ENCODE measurements around the gene GNG7.
A peak's percentile ranks its signal among the peaks of the same experiment; 100 is the strongest.
"Not testable (repeated sequence)": the region's sequence is repeated elsewhere in the genome, so short reads cannot be mapped to it uniquely, and the experiment has no call there.

Gene GNG7

DNA sequence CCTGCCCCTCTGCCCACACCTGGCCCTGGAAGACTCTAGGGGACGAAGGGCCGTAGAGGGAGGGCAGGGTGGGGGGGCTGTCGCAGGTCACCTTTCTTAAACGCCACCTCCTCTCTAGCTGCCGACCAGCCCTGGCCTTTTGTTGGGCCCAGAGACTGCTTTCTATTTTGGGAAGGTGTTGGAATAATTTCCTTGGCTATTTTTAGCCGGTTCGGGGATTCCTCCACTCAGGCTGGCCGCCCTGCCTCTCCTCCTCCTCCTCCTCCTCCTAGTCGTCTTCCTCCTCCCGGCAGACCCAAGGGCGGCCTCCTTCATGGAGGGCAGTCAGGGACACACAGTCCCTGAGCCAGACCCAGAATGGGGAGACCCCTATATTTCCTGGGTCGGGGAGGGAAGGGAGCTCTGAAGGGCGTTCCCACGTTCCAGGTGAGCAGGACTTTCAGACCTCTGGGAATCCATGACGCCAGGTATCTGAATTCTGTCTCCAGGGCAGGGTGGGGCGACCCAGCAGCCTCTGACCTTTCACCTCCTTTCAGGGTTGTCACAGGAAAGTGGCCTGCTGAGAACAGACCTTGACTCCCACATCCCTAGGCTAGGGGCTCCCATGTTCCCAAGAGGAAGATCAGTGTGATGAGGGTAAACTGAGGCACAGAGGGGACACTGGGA is 206.7 kb downstream of the GNG7 start:
- peak; percentile 37 for DNase-seq

DNA sequence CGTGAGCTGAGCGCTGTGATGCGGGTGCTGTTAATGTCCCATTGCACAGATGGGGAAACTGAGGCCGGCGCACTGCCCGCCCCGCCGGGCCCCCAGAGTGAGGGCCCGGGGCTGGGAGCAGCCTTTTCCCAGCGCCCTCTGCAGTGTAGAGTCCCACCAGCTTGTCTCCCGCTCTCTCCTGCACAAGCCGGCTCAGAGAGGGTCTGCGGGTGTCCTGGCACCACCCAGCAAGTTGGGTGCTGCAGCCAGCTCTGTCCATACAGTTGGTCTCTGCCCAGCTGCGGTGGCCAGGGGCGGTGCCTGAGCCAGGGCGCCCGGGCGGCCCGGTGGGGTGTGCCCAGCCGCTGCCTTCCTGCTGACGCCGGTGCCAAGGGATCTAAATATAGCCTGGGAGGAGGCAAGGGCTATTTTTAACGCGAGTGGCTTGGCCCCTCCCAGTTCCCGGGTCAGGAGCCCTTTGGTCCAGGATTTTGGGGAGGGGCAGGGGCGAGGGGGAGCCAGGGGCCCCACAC is 207.3 kb downstream of the GNG7 start:
- peak; percentile 53 for DNase-seq

DNA sequence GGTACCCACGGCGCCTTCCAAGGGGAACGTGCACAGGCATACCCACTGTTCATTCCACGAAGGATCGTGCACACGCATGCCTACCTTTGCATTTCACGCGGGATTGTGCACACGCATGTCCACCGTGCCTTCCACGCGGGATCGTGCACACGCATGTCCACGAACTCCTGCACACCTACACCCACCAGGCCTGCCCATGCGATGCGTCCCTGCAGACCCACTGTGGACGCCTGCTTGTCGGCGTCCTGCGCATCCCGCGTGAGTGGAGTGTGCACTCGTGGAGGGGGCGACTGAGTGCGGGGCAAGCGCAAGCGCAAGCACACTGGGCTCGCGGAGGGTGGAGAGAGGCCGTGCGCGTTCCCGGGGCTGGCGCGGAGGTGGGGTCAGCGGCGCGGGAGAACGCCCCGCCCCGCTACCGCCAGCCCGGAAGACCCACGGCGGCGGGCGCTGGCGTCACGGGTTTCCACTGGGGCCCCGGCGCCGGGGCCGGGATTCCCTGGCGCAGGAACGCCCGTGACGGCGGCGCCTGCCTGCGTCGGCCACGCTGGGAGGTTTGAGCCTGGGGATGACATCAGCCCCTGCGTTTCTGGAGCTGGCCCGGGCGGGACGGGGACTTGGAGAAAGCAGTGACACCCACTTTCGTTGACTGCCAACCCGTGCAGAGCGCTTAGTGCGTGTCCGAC is 207.9 kb downstream of the GNG7 start:
- DNase-seq = peak; percentile 83

DNA sequence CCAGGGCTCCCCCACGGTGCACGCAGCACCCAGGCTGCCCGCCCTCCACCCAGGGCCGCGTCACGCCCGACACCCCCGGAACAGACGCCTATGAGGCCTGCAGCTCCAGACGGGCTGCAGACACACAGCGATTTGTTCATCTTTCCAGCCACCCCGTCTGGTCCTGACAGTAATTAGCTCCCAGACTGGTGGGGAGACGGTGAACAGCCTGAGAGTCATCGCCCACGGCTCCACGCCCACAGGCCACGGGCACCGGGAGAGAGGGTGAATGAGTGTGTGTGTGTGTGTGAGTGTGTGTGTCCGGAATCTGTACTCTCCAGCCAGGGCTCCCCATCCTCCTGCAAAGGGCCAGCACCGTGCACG is 208.4 kb downstream of the GNG7 start:
- DNase-seq = peak; percentile 52

DNA sequence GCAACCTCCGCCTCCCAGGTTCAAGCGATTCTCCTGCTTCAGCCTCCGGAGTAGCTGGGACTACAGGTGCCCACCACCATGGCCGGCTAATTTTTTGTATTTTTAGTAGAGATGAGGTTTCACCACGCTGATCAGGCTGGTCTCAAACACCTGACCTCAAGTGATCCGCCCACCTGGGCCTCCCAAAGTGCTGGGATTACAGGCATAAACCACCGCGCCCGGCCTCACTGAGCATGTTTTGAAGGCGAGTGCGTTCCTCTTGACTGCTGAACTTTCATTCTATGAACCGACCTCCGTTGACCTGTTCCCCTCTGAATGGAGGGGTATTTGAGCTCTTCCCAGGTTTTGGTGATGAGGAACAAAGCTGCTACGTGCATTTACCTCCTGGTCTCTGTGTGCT is 209.0 kb downstream of the GNG7 start:
- not testable (repeated sequence) for DNase-seq

DNA sequence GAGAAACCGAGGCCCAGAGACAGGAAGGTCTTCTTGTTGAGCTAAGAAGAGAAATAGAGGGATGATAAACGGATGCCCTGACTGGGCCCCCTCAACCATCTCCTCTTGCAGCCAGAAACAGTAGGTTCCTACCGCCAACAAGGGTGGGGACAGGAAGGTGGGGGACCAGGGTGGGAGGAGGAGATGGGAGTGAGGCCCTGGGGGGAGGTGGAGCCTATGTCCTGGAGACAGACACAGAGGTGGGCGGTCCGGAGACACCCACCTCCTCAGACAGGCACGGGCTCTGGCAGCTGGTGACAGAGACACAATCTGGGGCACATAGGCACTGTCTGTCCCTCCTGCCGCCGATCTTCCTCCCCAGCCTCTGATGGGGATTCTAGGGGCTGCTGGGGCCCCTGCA is 209.6 kb downstream of the GNG7 start:
- DNase-seq = no peak

DNA sequence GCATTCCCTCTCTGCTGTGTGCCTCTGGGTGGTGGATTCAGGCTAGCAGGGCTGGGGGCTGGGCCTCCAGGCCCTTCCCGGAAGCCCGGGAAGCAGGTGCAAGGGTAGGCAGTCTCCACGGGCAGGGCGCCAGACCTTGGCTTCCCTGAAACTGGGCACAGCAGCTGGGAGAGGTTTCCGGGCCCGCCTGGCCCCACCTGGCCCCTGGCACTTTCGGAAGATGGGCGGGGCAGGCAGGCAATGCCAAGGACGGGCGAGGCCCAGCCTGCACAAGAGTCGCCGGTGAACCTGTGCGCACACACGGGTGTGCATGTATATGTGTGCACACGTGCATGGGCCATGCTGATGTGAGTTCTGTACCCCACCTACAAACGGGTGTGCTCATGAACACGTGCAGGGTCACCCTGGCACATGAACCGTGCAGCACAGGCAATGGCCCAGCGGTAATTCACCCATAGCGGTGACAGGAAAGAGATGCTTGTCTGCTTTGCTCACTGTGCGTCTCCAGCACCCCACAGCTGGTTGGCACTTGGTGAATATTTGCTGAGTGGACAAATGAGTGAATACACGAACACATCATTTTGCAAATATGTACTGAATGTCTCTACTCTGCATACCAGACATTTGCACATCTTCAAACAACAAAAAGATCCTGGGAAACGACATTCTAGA is 211.2 kb downstream of the GNG7 start:
- no peak for DNase-seq

DNA sequence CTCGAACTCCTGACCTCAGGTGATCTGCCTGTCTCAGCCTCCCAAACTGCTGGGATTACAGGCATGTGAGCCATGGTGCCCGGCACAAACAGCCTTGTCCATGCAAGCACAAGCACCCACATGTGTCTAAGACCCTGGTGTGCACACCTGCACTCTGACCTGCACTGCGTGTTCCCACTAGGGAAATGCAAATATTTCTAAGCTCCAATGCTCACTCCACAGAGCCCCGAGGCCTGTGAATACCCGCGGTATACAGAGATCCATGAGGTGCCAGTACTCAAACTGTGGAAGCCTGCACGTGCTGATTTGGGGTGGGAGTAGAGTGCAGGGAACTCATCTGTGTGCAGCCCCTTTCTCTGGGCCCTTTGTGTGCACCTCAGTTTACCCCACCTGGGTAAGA is 211.8 kb downstream of the GNG7 start:
- DNase-seq = no peak

DNA sequence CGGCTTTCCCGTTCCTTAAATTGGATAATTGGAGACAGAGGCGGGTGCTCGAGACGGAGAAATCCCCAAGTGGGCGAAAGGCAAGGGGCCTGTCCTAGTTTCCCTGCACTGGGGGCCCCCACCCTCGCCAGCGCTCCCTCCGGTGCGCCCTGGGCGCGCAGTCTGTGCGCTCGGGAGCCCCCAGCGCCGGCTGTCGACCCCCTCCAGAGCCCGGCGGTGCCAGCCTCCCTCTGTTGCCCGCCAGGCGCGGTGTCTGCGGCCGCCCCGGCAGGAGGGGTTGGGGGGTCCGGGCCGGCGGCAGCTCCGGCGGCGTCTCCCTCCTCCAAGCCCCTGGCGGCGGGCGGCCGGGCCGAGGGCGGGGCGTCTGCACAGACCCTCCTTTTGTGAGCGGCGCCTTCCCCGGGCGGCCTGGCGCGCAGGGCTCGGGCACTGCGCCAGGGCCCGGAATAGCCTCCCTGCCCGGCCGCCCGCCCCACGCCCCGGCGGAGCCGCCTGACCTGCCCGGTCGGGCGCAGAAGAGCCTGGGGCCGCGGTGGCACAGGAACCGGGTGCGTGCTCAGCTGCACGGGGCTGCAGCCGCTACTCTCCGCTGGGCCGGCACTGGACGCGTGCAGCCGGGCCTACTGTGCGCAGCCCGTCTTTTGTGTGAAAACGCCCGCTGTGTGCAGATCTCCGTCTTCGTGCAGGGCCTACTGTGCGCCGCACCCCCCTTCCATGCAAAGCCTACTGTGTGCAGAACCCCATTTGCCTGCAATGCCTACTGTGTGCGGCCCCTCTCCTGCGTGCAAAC is 213.4 kb downstream of the GNG7 start:
- peak; percentile 80 for DNase-seq

DNA sequence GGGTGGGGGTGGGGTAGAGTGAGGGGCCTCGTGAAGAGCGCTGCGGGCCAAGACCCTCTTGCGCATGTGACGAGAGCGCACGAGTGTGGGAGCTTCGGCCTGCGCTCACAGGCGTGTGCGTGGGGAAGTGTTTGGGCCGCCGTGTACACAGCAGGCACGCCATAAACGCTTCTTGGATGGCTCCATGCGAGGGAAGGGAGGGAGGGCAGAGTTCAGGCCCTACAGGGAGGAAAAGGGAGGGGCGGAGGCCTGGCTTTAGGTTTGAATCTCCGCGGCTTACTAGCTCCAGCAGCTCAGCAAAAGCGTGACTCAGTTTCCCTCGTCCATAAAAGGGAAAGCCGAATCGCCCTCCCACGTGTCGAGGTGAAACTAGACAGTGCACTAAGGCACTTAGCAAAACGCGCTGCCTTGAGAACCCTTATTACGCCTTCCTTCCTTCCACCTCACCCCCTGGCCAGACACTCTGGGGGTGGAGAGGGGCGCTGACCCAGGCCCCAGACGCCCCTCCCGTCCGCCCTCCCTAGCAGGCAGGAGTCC is 214.0 kb downstream of the GNG7 start:
- no peak for DNase-seq

DNA sequence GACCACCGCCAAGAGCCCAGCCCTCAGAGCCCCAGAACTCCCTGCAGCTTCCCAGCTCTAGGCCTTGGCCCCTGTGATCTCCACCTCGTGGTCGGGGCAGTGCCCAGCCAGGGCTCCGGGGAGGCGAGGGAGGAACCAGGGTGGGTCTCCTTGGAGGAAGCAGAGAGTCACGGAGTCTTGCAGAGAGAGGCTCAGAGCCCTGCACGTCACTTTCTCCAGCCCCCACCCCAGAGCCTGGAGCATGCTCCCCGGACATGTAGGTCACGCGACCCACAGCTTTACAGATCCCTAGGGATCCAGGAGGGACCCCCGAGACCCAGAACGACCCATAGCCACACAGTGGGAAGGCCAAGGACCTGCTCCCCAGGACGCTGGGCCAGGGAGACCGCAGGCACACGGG is 214.7 kb downstream of the GNG7 start:
- no peak for DNase-seq

DNA sequence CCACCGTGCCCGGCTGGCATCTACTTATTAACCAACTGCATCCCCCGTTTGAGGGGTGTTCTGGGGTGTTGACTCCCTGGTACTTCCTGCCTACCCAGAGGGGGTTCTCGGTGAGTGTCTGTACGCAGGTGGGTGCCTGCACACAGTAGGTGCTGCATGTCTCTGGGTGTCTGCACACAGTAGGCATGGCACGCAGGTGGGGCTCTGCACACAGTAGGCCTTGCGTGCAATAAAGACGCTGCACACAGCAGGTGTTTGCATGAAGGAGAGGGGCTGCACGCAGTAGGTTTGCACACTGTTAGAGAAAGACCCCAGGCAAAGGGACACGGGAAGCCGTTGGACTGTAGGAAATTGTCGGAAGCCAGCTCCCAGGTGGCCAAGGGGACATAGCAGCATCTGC is 215.4 kb downstream of the GNG7 start:
- DNase-seq = no peak

DNA sequence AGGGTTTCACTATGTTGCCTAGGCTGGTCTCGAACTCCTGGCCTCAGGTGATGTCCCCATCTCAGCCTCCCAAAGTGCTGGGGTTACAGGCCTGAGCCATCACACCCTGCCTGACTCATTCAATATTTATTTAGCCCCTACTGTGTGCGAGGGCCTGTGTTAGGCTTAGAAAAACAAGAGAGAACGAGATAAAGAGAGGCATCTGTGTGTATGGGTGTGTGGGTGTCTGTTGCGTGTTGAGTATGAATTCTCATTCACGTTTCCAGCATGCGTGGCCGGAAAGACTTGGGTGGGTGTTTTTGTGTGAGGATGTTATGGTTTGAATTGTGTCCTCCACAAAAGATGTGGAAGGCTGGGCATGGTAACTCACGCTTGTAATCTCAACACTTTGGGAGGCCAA is 217.1 kb downstream of the GNG7 start:
- no peak for DNase-seq

DNA sequence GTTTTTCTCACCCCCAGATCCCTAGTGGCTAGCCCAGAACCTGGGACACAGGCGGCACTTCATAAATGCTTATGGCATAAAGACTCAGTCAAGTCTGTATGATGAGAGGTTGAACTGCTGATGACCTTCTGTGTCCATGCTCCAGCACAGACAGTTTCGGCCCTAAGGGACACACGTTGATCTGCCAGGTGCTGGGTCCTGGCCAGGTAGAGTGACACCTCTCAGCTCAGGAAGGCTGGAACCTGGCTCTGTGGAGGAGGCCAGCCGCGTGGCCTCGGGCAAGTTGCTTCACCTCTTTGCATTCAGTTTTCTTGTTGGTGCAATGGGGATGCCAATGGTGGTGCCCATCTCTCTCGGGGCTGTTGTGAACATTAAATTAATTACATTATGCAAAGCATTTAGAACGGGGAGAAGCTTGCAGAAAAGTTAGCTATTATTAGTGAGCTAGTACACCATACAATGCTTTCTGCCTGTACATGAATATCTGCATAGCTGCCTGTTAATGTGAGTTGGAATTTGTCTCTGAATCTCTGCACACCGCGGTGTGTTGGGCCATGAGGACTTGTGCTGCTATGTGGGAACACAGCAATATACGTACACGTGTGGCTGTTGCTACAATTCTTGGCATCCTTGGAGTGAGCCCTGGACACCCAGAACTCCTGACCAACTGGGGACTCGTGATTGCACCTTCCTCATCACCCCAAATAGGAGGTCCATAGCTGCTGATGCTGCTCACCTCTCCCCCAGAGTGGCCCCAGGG is 218.1 kb downstream of the GNG7 start:
- DNase-seq = no peak

DNA sequence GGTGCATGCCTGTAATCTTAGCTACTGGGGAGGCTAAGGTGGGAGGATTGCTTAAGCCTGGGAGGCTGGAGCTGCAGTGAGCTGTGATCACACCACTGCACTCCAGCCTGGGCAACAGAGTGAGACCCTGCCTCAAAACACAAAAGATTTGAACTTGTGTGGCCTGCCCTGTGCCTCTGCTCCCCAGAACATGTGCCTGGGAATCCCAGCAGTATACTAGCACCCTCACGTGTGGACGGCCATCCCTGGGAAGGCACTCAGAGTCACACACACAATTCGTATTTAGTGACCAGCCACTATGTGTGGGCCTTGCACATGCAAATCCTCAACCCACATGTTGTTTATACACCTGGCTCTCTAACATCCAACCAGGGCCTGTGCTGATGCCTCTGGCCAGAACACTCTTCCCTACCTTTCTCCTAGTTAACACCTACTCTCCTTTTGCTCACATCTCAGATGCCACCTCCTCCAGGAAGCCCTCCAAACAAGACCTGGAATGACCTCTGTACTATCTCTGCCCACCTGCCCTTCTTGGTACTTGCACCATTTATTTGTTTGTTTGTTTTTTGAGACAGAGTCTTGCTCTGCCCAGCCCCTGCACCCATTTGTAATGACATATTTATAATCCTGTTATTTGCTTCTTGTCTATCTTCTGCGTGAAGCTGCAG is 218.9 kb downstream of the GNG7 start:
- DNase-seq = no peak

DNA sequence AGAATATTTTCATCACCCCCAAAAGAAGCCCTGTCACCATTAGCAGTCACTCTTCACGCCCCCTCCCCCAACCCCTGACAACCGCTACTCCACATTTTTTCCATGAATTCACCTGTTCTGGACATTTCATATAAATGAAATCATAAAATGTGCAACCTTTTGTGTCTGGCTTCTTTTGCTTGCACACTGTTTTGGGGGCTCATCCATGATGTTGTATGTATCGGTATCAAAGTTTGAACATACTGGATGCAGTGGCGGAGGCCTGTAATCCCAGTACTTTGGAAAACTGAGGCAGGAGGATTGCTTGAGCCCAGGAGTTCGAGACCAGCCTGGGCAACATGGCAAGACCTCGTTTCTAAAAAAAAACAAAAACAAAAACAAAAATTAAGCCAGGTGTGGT is 219.4 kb downstream of the GNG7 start:
- DNase-seq = no peak

DNA sequence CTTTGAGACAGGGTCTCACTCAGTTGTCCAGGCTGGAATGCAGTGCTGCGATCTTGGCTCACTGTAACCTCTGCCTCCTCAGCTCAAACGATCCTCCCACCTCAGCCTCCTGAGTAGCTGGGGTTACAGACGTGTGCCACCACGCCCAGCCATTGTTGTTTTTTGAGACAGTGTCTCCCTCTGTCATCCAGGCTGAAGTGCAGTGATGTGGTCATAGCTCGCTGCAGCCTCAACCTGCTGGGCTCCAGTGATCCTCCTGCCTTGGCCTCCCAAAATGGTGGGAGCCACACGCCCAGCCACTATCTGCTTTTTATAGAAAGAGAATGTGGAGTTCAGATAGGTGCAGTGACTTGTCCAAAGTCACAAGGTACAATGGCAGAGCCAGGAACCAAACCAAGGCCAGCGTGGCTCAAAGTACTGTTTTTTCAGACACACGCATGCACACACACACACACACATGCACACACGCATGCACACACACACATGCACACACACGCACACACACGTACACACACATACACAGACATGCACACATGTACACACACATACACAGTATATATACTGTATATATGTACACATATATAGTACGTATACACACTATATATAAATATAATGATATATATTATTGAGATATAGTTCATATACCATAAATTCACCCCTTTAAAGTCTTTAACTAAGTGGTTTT is 220.0 kb downstream of the GNG7 start:
- DNase-seq = no peak

DNA sequence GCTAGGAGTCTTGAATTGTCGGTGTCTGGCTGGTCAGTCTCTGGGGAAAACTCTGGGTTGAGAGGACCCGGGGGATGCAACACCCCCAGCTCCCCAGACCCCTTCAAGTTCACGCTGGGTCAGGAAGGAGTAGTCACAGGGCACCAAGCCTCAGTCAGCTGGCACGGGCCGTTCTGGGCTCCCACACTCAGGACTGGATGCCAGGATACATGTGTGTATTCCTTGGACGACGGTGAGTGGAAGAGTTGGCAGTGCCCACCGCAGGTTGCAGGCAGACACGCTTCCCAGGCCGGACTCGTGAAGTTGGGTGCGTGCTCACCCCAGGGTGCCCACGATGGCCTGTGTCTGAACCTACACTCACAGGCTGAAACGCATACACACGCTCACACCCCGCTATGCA is 221.0 kb downstream of the GNG7 start:
- no peak for DNase-seq

DNA sequence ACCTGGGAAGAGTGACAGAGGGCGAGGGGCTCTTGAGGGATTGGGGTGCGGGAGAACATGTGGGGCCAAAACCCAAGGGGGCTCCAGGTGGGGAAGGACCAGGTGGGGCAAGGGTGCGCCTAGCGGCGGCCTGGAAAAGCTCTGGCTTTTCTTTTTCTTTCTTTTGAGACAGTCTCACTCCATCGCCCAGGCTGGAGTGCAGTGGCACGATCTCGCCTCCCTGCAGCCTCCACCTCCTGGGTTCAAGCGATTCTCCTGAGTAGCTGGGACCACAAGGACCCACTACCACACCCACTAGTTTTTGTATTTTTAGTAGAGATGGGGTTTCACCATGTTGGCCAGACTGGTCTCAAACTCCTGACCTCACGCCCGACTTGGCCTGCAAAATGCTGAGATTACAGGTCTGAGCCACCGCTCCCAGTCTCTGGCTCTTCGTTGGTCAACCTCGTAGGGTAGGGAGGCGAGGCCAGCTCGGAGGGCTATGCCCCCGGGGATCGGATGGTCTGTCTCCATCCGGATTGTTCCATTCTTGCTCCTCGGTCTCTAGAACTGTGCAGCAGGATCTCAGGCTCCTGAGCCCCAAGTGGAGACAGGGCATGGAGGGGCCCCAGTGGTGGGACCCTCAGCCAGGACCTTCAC is 222.8 kb downstream of the GNG7 start:
- DNase-seq = no peak

DNA sequence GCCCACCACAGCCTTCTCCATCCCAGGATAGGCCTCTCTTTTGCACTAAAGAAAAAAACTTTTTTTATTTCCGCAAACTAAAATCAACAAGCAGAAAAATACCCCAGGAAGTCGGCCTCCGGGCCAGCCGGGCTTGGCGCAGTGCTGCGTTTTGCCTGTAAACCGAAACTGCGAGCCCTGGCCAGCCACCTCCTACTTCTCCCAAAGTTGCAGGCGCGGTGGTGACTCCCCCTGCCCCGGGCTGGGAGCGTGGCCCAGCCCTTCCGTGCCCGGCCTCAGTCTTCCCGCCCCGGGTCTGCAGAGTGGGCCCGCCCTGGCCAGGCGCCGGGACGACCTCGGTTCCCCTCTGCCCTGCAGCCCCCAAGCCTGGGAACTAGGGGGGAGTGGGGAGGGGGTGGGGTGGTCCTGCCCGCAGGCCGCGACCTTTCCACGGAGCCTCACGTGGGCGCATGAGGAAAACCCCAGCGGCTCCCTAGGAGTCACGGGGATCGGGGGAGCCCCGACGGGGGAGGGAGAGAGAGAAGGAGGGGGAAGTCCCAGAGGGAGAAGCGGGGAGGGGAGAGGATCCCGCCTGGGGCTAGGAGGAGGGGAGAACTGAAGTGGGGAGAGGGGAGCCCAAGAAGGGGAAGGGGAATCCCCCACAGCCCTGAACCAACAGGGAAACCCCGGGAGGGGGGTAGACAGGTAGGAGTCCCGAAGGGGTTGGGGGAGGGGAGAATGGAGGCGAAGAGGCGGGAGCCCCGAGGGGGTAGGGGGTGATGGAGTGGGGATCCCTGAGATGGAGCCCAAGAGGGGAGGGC is 223.5 kb downstream of the GNG7 start:
- DNase-seq = peak; percentile 58

Data from eye (tissue), 1 donor.